Kidney epithelial cell (primary cell): ENCODE results near the gene SRGN. TPM values are rescaled to one million over a fixed set of nuclear protein-coding genes. Genes with fewer than 3 reads are reported as not detected.

Experiments used
- DNase-seq: peaks from one replicate; pipeline ENCODE4 v3.0.0-alpha.2; 2010; ENCODE audit warnings: low read depth
- H3K27me3 ChIP-seq: 2 replicates; pipeline ENCODE4 v1.6.0; 2011; ENCODE audit warnings: low read length; ENCODE audit not compliant: control insufficient read depth, insufficient read depth
- H3K36me3 ChIP-seq: 2 replicates; pipeline ENCODE4 v1.5.1; 2011; ENCODE audit warnings: low read length; ENCODE audit not compliant: control insufficient read depth, insufficient read depth
- H3K4me3 ChIP-seq: 2 replicates; pipeline ENCODE4 v1.5.1; 2011; ENCODE audit warnings: low read depth, mild to moderate bottlenecking, control low read depth, low read length
- CTCF ChIP-seq: IDR thresholded peaks from 2 replicates; pipeline ENCODE4 v1.5.1; 2011; ENCODE audit warnings: mild to moderate bottlenecking, moderate library complexity, low read length, control low read depth, inconsistent platforms; ENCODE audit not compliant: insufficient read depth, poor library complexity, severe bottlenecking
- total RNA-seq: library from RNA; depleted of rRNA; stranded (reverse); fragments of >200 nt; gene quantifications from 2 replicates; pipeline ENCODE4 v1.2.3, GENCODE V29; 2015

The SRGN gene
- total RNA-seq, 1 donor from 2014 or later: 1.5 TPM

- DNase-seq: no peak
- Histone ChIP-seq H3K36me3 (no peaks in the 10 kb centered on the region), H3K27me3 (no peaks in the 10 kb centered on the region), H3K4me3 (no peak overlapping the region)
- no peak for TF ChIP-seq CTCF
Observed at GRCh38 chr10:69057261-69057950, 30.5 kb upstream of the SRGN start.

DNA sequence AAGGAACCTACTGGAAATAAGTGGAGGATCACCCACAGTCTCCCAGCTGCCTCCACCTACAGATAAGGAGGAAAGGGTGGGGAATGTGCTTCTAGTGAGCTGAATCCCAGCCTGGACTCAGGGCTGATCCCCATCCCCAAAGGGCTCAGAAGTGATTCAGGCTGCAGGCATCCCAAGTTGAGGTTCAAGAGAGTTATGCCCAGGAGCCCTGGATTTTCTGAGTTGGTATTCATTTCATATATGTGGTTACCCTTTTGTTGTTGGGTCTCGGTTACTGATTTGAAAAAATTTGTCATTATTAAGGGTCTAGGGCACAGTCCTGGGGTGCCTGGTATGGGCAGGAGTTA is 30.0 kb upstream of the SRGN start:
- no peak for DNase-seq
- no peaks in the 10 kb centered on the region for H3K36me3 ChIP-seq
- H3K27me3 ChIP-seq: no peaks in the 10 kb centered on the region
- no peak overlapping the region for H3K4me3 ChIP-seq
- no peak for TF ChIP-seq CTCF

GRCh38 chr10:69060127-69060798 is 27.6 kb upstream of the SRGN start:
- Histone ChIP-seq H3K4me3 (no peak overlapping the region), H3K27me3 (no peaks in the 10 kb centered on the region), H3K36me3 (no peaks in the 10 kb centered on the region)
- TF ChIP-seq CTCF: no peak
- no peak for DNase-seq

- DNase-seq: peak; percentile 99
- Histone ChIP-seq H3K27me3 (no peaks in the 10 kb centered on the region), H3K36me3 (no peaks in the 10 kb centered on the region), H3K4me3 (peak overlapping the region; percentile 3)
- no peak for TF ChIP-seq CTCF
Observed at GRCh38 chr10:69061305-69062161, 26.4 kb upstream of the SRGN start.

DNA sequence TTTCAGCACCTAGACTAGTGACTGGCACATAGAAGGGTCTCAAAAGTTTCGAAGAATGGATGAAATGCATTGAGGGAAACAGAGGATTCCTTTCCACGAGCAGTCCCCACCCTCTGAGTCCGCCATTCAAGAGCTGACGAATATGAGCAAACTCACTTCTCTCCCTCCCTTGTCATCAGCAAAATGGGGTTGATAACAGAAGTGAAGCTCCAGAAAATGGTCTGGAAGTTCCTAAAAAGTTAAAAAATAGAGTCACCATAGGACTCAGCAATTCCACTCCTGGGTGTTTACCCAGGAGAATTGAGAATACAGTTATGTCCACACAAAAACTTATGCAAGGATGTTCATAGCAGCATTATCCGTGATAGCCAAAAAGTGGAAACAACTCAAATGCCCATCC is 25.0 kb upstream of the SRGN start:
- no peak for TF ChIP-seq CTCF
- Histone ChIP-seq H3K4me3 (no peak overlapping the region), H3K27me3 (no peaks in the 10 kb centered on the region), H3K36me3 (no peaks in the 10 kb centered on the region)
- no peak for DNase-seq
